Adrenal gland (tissue), 12 donors: ENCODE results near the gene FCHO2. TPM values are rescaled to one million over a fixed set of nuclear protein-coding genes. Genes with fewer than 3 reads are reported as not detected.

ENCODE experiments used
- DNase-seq, 7 donors: peaks; one replicate each; pipeline ENCODE4 v3.0.0-alpha.2; 2019 to 2020
- H3K27ac ChIP-seq, 5 donors: fragments of 200-600 bp; sonication (generic) in 4 of 5; 1 replicate in 3 of 5; 2 replicates in 2 of 5; pipeline versions ENCODE4 v1.5.1 to v1.8.0; 2016 to 2020; ENCODE audit warnings: mild to moderate bottlenecking in 1 of 5
- H3K27me3 ChIP-seq: fragments of 200-600 bp; 2 replicates; pipeline ENCODE4 v1.8.0; 2021
- H3K36me3 ChIP-seq, 2 donors: fragments of 200-600 bp; replicated peaks in 1 of 2; 1 replicate in 1 of 2; 2 replicates in 1 of 2; pipeline versions ENCODE4 v1.5.1 to v1.8.0; 2018 to 2022
- H3K4me1 ChIP-seq, 2 donors: fragments of 200-600 bp; replicated peaks in 1 of 2; 1 replicate in 1 of 2; 2 replicates in 1 of 2; pipeline versions ENCODE4 v1.5.1 to v1.8.0; 2018 to 2021
- H3K4me3 ChIP-seq, 4 donors: fragments of 200-600 bp; sonication (generic) in 3 of 4; one replicate each; pipeline ENCODE4 v1.5.1; 2016 to 2018
- H3K9me3 ChIP-seq, 3 donors: fragments of 200-600 bp; sonication (generic) in 1 of 3; replicated peaks in 1 of 3; 1 replicate in 2 of 3; 2 replicates in 1 of 3; pipeline versions ENCODE4 v1.5.1 to v1.8.0; 2016 to 2021
- POLR2A ChIP-seq, 2 donors: fragments of 450-650 bp; IDR thresholded peaks; one replicate each; pipeline ENCODE4 v1.6.1; 2017; ENCODE audit warnings: antibody characterized with exemption in 2 of 2, mild to moderate bottlenecking in 2 of 2, moderate library complexity in 1 of 2
- WGBS, 4 donors: extraction: QIAGEN DNeasy Blood & Tissue Kit in 2 of 4; methylation state at CpG; one replicate each; pipeline versions ENCODE4 v1.1.5 to v1.1.7; 2013 to 2017; 5-methylcytosine and 5-hydroxymethylcytosine counted together
- intact Hi-C, 2 donors: fragments of 100-400 bp; cut with DNase I; formaldehyde crosslinking; loops; one replicate each; pipeline versions ENCODE4 v1.14.1 to v1.15.0; 2022 to 2023
- polyA plus RNA-seq, 3 donors: library from polyadenylated mRNA; stranded (reverse); fragments of 200-250 nt in 2 of 3; fragments of 350-450 nt in 1 of 3; fragmentation: Illumina TruSeq in 1 of 3; extraction: RNeasy Lipid Tissue Mini Kit (QIAGEN cat#74804) in 1 of 3; gene quantifications; one replicate each; pipeline ENCODE4 v1.2.3, GENCODE V29; 2013 to 2014
- total RNA-seq, 9 donors: library from RNA; depleted of rRNA in 4 of 9; stranded (reverse); fragments of >200 nt in 4 of 9; fragments of 120-200 nt in 1 of 9; fragmentation: NEBNext Ultra II Directional in 1 of 9; extraction: Animal tissue kit (Norgen Biotek cat#: 25700) in 1 of 9; gene quantifications; one replicate each; pipeline versions ENCODE4 v1.1.0 to v1.2.4, GENCODE V29; 2013 to 2023
- TF ChIP-seq, protein P1 (sequence below), 6 experiments: fragments of 450-650 bp in 4 of 6; fragments of 200-600 bp in 2 of 6; sonication (generic) in 1 of 6; IDR thresholded peaks; 1 replicate in 5 of 6; 2 replicates in 1 of 6; pipeline versions ENCODE4 v1.5.1 to v1.8.0; 2016 to 2021; ENCODE audit warnings: antibody characterized with exemption in 6 of 6, mild to moderate bottlenecking in 2 of 6, moderate library complexity in 1 of 6
- donor health status: healthy with polysubstance abuse.
- donor health status: Bipolar disorder and iron deficiency.
- donor health status: DM: yes; HTN: yes; CAD: no.
- donor health status: DM: no; HTN: no; CAD: no.
- donor health status: DM: no; HTN: no; CAD: no.
- donor health status: DM: yes; HTN: yes; CAD: no.

FCHO2 gene
- total and polyA plus RNA-seq, 12 donors: 5.1 to 32.7 (median 20.0) TPM

- TF ChIP-seq POLR2A (IDR thresholded peaks at IDR 0.05): no peak
- TF ChIP-seq, protein P1, sequence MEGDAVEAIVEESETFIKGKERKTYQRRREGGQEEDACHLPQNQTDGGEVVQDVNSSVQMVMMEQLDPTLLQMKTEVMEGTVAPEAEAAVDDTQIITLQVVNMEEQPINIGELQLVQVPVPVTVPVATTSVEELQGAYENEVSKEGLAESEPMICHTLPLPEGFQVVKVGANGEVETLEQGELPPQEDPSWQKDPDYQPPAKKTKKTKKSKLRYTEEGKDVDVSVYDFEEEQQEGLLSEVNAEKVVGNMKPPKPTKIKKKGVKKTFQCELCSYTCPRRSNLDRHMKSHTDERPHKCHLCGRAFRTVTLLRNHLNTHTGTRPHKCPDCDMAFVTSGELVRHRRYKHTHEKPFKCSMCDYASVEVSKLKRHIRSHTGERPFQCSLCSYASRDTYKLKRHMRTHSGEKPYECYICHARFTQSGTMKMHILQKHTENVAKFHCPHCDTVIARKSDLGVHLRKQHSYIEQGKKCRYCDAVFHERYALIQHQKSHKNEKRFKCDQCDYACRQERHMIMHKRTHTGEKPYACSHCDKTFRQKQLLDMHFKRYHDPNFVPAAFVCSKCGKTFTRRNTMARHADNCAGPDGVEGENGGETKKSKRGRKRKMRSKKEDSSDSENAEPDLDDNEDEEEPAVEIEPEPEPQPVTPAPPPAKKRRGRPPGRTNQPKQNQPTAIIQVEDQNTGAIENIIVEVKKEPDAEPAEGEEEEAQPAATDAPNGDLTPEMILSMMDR (IDR thresholded peaks at IDR 0.05): no peak
- WGBS, 4 donors: 80 to 87% (median 82%) methylated on average over 1 of the region's 1 CpG
- Histone ChIP-seq H3K4me3 (no peak overlapping the region), H3K4me1 (no peaks in the 10 kb centered on the region), H3K9me3 (peaks cover 0 to 6% (median 0%) of the 10 kb centered on the region in 3 donors), H3K27ac (no peak overlapping the region), H3K36me3 (no peaks in the 10 kb centered on the region), H3K27me3 (no peaks in the 10 kb centered on the region)
- DNase-seq: no peak
- intact Hi-C loops: no loop called here
Observed at GRCh38 chr5:73111536-73111935, 155.7 kb downstream of the FCHO2 start.

GRCh38 chr5:73112359-73112758 is 156.5 kb downstream of the FCHO2 start:
- no peaks in the 10 kb centered on the region for H3K4me1 ChIP-seq
- no peaks in the 10 kb centered on the region for H3K27me3 ChIP-seq
- intact Hi-C loops: no loop called here
- TF ChIP-seq, protein P1 (IDR thresholded peaks at IDR 0.05): no peak
- TF ChIP-seq POLR2A (IDR thresholded peaks at IDR 0.05): no peak
- H3K9me3 ChIP-seq: peaks cover 0 to 6% (median 0%) of the 10 kb centered on the region in 3 donors
- 53 to 80% (median 60%) methylated on average over 1 of the region's 1 CpG for WGBS, 4 donors
- no peaks in the 10 kb centered on the region for H3K36me3 ChIP-seq
- DNase-seq: no peak
- H3K4me3 ChIP-seq: no peak overlapping the region
- H3K27ac ChIP-seq: no peak overlapping the region

DNA sequence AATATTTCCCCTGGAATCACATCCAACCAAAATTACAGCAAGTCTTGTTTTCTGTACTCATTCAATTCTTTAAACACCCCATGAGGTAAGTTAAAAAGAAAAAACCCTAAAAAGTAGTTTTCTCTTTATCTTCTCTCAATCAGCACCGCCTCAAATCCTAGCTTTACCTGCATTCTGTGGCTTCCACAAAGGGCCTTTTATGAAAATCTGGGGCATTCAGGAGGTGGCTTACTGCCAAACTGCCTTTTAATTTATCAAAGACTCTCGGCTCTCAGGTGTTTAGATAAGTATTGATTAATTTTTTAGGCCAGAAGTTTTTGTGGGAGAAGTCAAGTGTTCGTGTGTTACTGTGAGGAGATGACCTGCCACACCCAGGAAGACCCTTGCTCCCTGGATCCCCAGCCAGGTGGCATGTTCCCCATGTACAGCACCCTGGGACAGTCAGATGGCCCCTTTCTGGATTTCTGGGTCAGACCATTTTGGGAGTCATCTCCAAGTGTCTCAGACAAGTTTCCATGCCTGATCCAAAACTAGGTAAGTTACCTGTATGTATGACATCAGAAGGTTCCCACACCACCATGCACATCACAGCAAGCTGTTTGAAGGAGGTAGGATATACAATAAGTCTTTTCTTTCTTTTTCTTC is 158.3 kb downstream of the FCHO2 start:
- no peak for DNase-seq
- no peaks in the 10 kb centered on the region for H3K36me3 ChIP-seq
- no peaks in the 10 kb centered on the region for H3K4me1 ChIP-seq
- peaks cover 0 to 6% (median 0%) of the 10 kb centered on the region in 3 donors for H3K9me3 ChIP-seq
- no peaks in the 10 kb centered on the region for H3K27me3 ChIP-seq
- no peak for TF ChIP-seq POLR2A (IDR thresholded peaks at IDR 0.05)
- TF ChIP-seq, protein P1 (IDR thresholded peaks at IDR 0.05): no peak
- no peak overlapping the region for H3K4me3 ChIP-seq
- intact Hi-C loops: no loop called here
- 56 to 66% (median 62%) methylated on average over 3 of the region's 3 CpGs for WGBS, 4 donors
- no peak overlapping the region for H3K27ac ChIP-seq

DNA sequence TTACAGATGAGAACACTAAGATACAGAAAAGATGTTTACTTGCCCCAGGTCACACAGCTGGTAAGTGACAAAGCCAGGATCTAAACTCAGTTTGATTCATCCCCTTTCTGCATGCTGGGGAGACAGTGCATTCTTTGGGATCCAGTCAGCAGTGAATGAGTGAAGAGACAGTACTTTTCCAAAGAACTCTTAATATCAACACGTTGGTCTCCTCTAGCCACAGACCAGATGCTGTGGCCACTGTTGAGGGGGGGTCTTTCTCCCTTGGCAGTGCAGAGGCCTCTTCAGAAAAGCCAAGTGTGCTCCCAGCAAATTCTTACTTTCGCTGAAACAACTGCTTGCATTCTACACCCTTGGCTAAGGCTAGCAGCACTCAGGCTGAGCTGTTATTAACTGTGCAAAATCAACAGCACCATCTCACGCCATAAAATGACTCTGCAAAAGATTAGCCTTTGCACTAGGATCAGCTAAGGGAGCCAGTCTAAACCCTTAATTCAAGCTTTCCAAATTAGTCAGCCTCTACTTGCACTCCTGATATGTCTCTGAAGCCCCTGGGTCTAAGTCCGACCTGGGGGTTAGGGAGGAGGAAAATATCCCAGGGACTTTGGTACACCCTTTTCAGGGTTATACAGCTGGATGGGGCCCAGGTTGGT is 159.7 kb downstream of the FCHO2 start:
- intact Hi-C loops: no loop called here
- H3K9me3 ChIP-seq: no peaks in the 10 kb centered on the region
- 48 to 61% (median 54%) methylated on average over 4 of the region's 4 CpGs for WGBS, 4 donors
- H3K4me1 ChIP-seq: peaks cover 0 to 3% of the 10 kb centered on the region in 2 donors
- peaks cover 6% of the 10 kb centered on the region for H3K27me3 ChIP-seq
- TF ChIP-seq, protein P1 (IDR thresholded peaks at IDR 0.05): no peak
- TF ChIP-seq POLR2A (IDR thresholded peaks at IDR 0.05): no peak
- no peak overlapping the region for H3K27ac ChIP-seq
- H3K36me3 ChIP-seq: no peaks in the 10 kb centered on the region
- DNase-seq: no peak
- H3K4me3 ChIP-seq: no peak overlapping the region
